Smooth muscle cell of the brain vasculature (primary cell): ENCODE results near the gene PAH.

Source experiments
- DNase-seq: peaks from one replicate; pipeline ENCODE4 v3.0.0-alpha.2; 2012; ENCODE audit warnings: low read depth, low spot score

Gene PAH

GRCh38 chr12:102950107-102950949, 33.3 kb upstream of the PAH start:
- DNase-seq, result no peak

- peak; percentile 12 for DNase-seq
These were observed 31.9 kb upstream of the PAH start for GRCh38 chr12:102948941-102949352.

GRCh38 chr12:102946042-102946441, 29.0 kb upstream of the PAH start:
- no peak for DNase-seq

GRCh38 chr12:102939670-102940222, 22.7 kb upstream of the PAH start:
- no peak for DNase-seq

- DNase-seq, result no peak
These were observed 22.0 kb upstream of the PAH start for GRCh38 chr12:102939059-102939458.

GRCh38 chr12:102933168-102933567, 16.1 kb upstream of the PAH start:
- DNase-seq, result no peak

- DNase-seq, result no peak
These were observed 10.2 kb upstream of the PAH start for GRCh38 chr12:102927220-102927619.

GRCh38 chr12:102921240-102921639, 4.2 kb upstream of the PAH start:
- no peak for DNase-seq

- DNase-seq, result no peak
These were observed 3.2 kb upstream of the PAH start for GRCh38 chr12:102920271-102920670.

- no peak for DNase-seq
These were observed 1.8 kb upstream of the PAH start for GRCh38 chr12:102918840-102919239.

- DNase-seq, result no peak
These were observed 605 bp downstream of the PAH start for GRCh38 chr12:102916252-102917025.

- no peak for DNase-seq
These were observed 3.4 kb downstream of the PAH start for GRCh38 chr12:102913453-102914226.

- DNase-seq, result no peak
These were observed 4.8 kb downstream of the PAH start for GRCh38 chr12:102912258-102912657.

- no peak for DNase-seq
These were observed 5.7 kb downstream of the PAH start for GRCh38 chr12:102911320-102911719.

- no peak for DNase-seq
These were observed 6.3 kb downstream of the PAH start for GRCh38 chr12:102910792-102911191.

- DNase-seq, result no peak
These were observed 6.9 kb downstream of the PAH start for GRCh38 chr12:102910137-102910536.

GRCh38 chr12:102907918-102908317, 9.1 kb downstream of the PAH start:
- DNase-seq, result no peak

- no peak for DNase-seq
These were observed 11.8 kb downstream of the PAH start for GRCh38 chr12:102905229-102905628.

GRCh38 chr12:102903337-102904007, 13.6 kb downstream of the PAH start:
- no peak for DNase-seq

GRCh38 chr12:102902093-102902492, 15.0 kb downstream of the PAH start:
- DNase-seq, result no peak

GRCh38 chr12:102900389-102900788, 16.7 kb downstream of the PAH start:
- DNase-seq, result no peak
